CD4-positive, alpha-beta T cell (primary cell): ENCODE results near the gene REV1. TPM values are rescaled to one million over a fixed set of nuclear protein-coding genes. Genes with fewer than 3 reads are reported as not detected.
A peak's percentile ranks its signal among the peaks of the same experiment; 100 is the strongest.

Experiments used
- ATAC-seq: fragments of 200-7000 bp; cut with Tn5 transposase; one replicate; pipeline ENCODE4 v1.10.0; 2022; ENCODE audit warnings: mild to moderate bottlenecking; ENCODE audit not compliant: poor library complexity
- CTCF ChIA-PET: fragments of 350-600 bp; sonication (Branson Sonifier 250); formaldehyde crosslinking; loops from one replicate; lab custom pipeline; 2021; ENCODE audit warnings: antibody characterized with exemption, inconsistent platforms; lab: Charles Lee
- POLR2A ChIA-PET: fragments of 350-600 bp; sonication (Branson Sonifier 250); formaldehyde crosslinking; loops from one replicate; lab custom pipeline; 2021; ENCODE audit warnings: antibody characterized with exemption, inconsistent platforms; lab: Charles Lee
- DNase-seq, 14 experiments: peaks; one replicate each; pipeline ENCODE4 v3.0.0-alpha.2; 2013 to 2020; ENCODE audit warnings: mixed read lengths in 2 of 14
- H3K27ac ChIP-seq, 2 donors: one replicate each; pipeline versions ENCODE4 v1.5.1 to v1.7.0; 2013; ENCODE audit warnings: low read length in 2 of 2, low read depth in 1 of 2, mild to moderate bottlenecking in 1 of 2
- H3K27me3 ChIP-seq, 2 experiments: 1 replicate in 1 of 2; 2 replicates in 1 of 2; pipeline versions ENCODE4 v1.6.1 to v1.7.0; 2013; ENCODE audit warnings: low read length in 2 of 2, control low read depth in 1 of 2, mild to moderate bottlenecking in 1 of 2, moderate library complexity in 1 of 2; ENCODE audit not compliant: insufficient read depth in 2 of 2, control insufficient read depth in 1 of 2
- H3K36me3 ChIP-seq: one replicate; pipeline ENCODE4 v1.6.1; 2013; ENCODE audit warnings: low read length, control low read depth; ENCODE audit not compliant: insufficient read depth
- H3K4me1 ChIP-seq: one replicate; pipeline ENCODE4 v1.6.1; 2013; ENCODE audit warnings: low read length, control low read depth; ENCODE audit not compliant: insufficient read depth
- H3K4me3 ChIP-seq: one replicate; pipeline ENCODE4 v1.5.1; 2013; ENCODE audit warnings: mild to moderate bottlenecking, low read length, moderate library complexity
- H3K9me3 ChIP-seq, 2 experiments: 1 replicate in 1 of 2; 2 replicates in 1 of 2; pipeline versions ENCODE4 v1.6.1 to v1.7.0; 2013; ENCODE audit warnings: low read length in 2 of 2, mild to moderate bottlenecking in 2 of 2, control low read depth in 1 of 2, moderate library complexity in 1 of 2; ENCODE audit not compliant: control insufficient read depth in 1 of 2, insufficient read depth in 1 of 2
- H3K27ac Mint-ChIP-seq: one replicate; pipeline ENCODE4 v1.8.0; 2020; ENCODE audit warnings: mixed read lengths
- H3K27me3 Mint-ChIP-seq: one replicate; pipeline ENCODE4 v1.8.0; 2021; ENCODE audit warnings: mixed read lengths
- H3K36me3 Mint-ChIP-seq: one replicate; pipeline ENCODE4 v1.8.0; 2021; ENCODE audit warnings: low read depth, mixed read lengths
- H3K4me1 Mint-ChIP-seq: one replicate; pipeline ENCODE4 v1.8.0; 2021; ENCODE audit warnings: low read depth, mixed read lengths
- H3K4me3 Mint-ChIP-seq: one replicate; pipeline ENCODE4 v1.8.0; 2020; ENCODE audit warnings: mild to moderate bottlenecking, mixed read lengths
- H3K9me3 Mint-ChIP-seq: one replicate; pipeline ENCODE4 v1.8.0; 2020; ENCODE audit warnings: mixed read lengths
- intact Hi-C, 2 experiments: fragments of 100-400 bp; cut with DNase I in 1 of 2; cut with micrococcal nuclease in 1 of 2; formaldehyde crosslinking; loops; one replicate each; pipeline versions ENCODE4 v1.15.1 to v1.9.0; 2023 to 2025; cut with DNase I, micrococcal nuclease
- total RNA-seq, 174 experiments: library from RNA in 2 of 174; stranded (reverse) in 2 of 174; gene quantifications; one replicate each; pipeline ENCODE4 v1.2.3 and lab custom pipeline; 2021 to 2026
- TF ChIP-seq, protein P1 (sequence below): fragments of 200-600 bp; IDR thresholded peaks from one replicate; pipeline ENCODE4 v1.8.0; 2022; ENCODE audit warnings: antibody characterized with exemption, mild to moderate bottlenecking

REV1 gene
- total RNA-seq, 2 experiments from 2014 or later, result 39.8 TPM

- H3K27ac ChIP-seq, result no peak overlapping the region
- H3K27me3 ChIP-seq, result no peaks in the 10 kb centered on the region
- H3K9me3 ChIP-seq, result no peaks in the 10 kb centered on the region
- POLR2A ChIA-PET, result interaction anchor here (0.6 to 0.9 kb wide), 3 partner anchors 17 to 41 kb away, joined by 3 to 6 read pairs (median 3); no protein-coding TSS in a partner anchor
- peaks cover 74% of the 10 kb centered on the region for H3K36me3 ChIP-seq
- no peak for ATAC-seq
- no peak for DNase-seq
- CTCF ChIA-PET, result no interaction called here
- TF ChIP-seq, protein P1, sequence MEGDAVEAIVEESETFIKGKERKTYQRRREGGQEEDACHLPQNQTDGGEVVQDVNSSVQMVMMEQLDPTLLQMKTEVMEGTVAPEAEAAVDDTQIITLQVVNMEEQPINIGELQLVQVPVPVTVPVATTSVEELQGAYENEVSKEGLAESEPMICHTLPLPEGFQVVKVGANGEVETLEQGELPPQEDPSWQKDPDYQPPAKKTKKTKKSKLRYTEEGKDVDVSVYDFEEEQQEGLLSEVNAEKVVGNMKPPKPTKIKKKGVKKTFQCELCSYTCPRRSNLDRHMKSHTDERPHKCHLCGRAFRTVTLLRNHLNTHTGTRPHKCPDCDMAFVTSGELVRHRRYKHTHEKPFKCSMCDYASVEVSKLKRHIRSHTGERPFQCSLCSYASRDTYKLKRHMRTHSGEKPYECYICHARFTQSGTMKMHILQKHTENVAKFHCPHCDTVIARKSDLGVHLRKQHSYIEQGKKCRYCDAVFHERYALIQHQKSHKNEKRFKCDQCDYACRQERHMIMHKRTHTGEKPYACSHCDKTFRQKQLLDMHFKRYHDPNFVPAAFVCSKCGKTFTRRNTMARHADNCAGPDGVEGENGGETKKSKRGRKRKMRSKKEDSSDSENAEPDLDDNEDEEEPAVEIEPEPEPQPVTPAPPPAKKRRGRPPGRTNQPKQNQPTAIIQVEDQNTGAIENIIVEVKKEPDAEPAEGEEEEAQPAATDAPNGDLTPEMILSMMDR, result no peak
- no peaks in the 10 kb centered on the region for H3K9me3 Mint-ChIP-seq
- H3K27me3 Mint-ChIP-seq, result no peaks in the 10 kb centered on the region
- H3K4me1 ChIP-seq, result no peaks in the 10 kb centered on the region
- no peak overlapping the region for H3K4me3 Mint-ChIP-seq
- peak overlapping the region; percentile 40 for H3K27ac Mint-ChIP-seq
- H3K4me1 Mint-ChIP-seq, result no peaks in the 10 kb centered on the region
- H3K36me3 Mint-ChIP-seq, result peaks cover 89% of the 10 kb centered on the region
- intact Hi-C loops, result no loop called here
- H3K4me3 ChIP-seq, result no peak overlapping the region
These were observed 69.0 kb downstream of the REV1 start for GRCh38 chr2:99420751-99421299.

DNA sequence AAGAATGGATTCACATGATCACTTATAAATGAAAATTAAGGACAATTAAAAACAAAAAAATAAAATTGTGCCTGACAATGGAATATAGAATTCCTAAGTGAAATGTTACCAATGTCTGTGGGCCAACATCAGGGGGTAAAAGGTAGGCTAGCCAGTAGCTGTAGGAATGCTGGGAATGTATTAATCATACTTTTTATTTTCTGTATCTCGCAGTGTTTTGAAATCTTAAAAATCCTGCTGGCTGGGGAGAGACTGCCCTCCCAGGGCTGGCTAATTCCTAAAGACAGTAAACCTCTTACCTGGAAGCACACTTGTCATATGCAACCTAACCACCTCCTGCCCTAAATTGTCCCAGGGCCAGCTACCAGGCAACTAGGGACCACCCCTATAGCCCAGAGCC, 69.8 kb downstream of the REV1 start:
- peak overlapping the region; percentile 24 for H3K27ac Mint-ChIP-seq
- no peaks in the 10 kb centered on the region for H3K9me3 Mint-ChIP-seq
- peaks cover 91% of the 10 kb centered on the region for H3K36me3 Mint-ChIP-seq
- no peak for ATAC-seq
- Histone ChIP-seq H3K4me3 (no peak overlapping the region), H3K9me3 (no peaks in the 10 kb centered on the region), H3K36me3 (peaks cover 74% of the 10 kb centered on the region), H3K4me1 (no peaks in the 10 kb centered on the region), H3K27me3 (no peaks in the 10 kb centered on the region), H3K27ac (no peak overlapping the region)
- POLR2A ChIA-PET, result no interaction called here
- no peak for DNase-seq
- no peak overlapping the region for H3K4me3 Mint-ChIP-seq
- TF ChIP-seq, protein P1, result no peak
- H3K27me3 Mint-ChIP-seq, result no peaks in the 10 kb centered on the region
- CTCF ChIA-PET, result no interaction called here
- intact Hi-C loops, result no loop called here
- H3K4me1 Mint-ChIP-seq, result no peaks in the 10 kb centered on the region

- Histone ChIP-seq H3K27ac (no peak overlapping the region), H3K4me3 (no peak overlapping the region), H3K9me3 (no peaks in the 10 kb centered on the region), H3K4me1 (no peaks in the 10 kb centered on the region), H3K36me3 (peaks cover 79% of the 10 kb centered on the region), H3K27me3 (no peaks in the 10 kb centered on the region)
- ChIA-PET CTCF (interaction anchor here (0.6 to 1.4 kb wide), 2 partner anchors 49 to 73 kb away, joined by 3 to 4 read pairs; partner anchors contain the start of gene REV1), POLR2A (no interaction called here)
- ATAC-seq, result no peak
- no peaks in the 10 kb centered on the region for H3K9me3 Mint-ChIP-seq
- no peaks in the 10 kb centered on the region for H3K4me1 Mint-ChIP-seq
- H3K27me3 Mint-ChIP-seq, result no peaks in the 10 kb centered on the region
- peaks cover 97% of the 10 kb centered on the region for H3K36me3 Mint-ChIP-seq
- intact Hi-C loops, result no loop called here
- no peak overlapping the region for H3K27ac Mint-ChIP-seq
- no peak overlapping the region for H3K4me3 Mint-ChIP-seq
- no peak for DNase-seq
- TF ChIP-seq, protein P1, result no peak
These were observed 72.4 kb downstream of the REV1 start for GRCh38 chr2:99417396-99417795.
